Activated CD8-positive, alpha-beta memory T cell treated with anti-CD3 and anti-CD28 coated beads for 4 hours (primary cell): Measurements from ENCODE around the gene ECM1.

ENCODE experiments used
- DNase-seq, 2 donors: peaks; one replicate each; pipeline ENCODE4 v3.0.0-alpha.2; 2020; ENCODE audit warnings: low read depth in 2 of 2

Gene ECM1

DNA sequence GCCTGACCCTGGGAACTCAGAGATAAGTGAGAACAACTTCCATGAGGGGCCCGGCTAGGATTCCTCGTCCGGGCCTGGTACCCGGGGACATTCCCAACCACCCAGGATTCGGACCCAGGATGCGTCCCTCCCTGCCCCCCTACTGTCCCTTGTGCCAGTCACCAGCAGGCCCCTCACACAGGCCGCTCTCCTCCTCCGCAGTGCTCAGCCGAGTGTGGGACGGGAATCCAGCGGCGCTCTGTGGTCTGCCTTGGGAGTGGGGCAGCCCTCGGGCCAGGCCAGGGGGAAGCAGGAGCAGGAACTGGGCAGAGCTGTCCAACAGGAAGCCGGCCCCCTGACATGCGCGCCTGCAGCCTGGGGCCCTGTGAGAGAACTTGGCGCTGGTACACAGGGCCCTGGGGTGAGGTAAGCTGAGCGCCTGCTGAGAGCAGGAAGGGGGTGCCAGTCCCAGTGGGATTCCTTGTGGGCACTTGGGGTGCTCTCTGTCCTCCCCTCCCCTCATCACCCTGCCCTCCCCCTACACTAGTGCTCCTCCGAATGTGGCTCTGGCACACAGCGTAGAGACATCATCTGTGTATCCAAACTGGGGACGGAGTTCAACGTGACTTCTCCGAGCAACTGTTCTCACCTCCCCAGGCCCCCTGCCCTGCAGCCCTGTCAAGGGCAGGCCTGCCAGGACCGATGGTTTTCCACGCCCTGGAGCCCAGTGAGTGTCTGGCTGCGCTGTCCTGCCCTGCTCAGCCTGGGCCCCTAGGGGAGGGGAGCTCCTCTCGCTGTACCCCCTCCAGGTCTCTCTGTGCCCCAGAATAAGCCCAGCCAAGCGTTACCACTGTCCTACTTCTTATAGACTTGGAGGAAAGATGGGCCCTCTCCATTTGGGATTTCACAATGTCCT is 51.1 kb downstream of the ECM1 start:
- no peak for DNase-seq

DNA sequence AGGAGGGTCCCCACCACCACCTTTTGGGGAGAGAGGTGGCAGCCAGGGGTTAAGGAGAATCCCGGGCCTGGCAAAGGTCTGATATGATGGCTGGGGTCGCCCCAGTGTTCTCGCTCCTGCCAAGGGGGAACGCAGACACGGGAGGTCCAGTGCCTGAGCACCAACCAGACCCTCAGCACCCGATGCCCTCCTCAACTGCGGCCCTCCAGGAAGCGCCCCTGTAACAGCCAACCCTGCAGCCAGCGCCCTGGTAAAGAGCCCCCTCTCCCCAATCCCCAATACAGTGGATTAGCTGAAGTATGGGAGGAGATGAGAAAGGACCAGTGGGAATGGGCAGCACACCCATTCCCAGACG is 51.7 kb downstream of the ECM1 start:
- DNase-seq = no peak

DNA sequence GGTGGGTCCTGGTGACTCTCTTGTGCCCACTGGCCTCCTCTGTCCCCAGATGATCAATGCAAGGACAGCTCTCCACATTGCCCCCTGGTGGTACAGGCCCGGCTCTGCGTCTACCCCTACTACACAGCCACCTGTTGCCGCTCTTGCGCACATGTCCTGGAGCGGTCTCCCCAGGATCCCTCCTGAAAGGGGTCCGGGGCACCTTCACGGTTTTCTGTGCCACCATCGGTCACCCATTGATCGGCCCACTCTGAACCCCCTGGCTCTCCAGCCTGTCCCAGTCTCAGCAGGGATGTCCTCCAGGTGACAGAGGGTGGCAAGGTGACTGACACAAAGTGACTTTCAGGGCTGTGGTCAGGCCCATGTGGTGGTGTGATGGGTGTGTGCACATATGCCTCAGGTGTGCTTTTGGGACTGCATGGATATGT is 52.1 kb downstream of the ECM1 start:
- peak in 1 of 2 donors; percentile 58 for DNase-seq

DNA sequence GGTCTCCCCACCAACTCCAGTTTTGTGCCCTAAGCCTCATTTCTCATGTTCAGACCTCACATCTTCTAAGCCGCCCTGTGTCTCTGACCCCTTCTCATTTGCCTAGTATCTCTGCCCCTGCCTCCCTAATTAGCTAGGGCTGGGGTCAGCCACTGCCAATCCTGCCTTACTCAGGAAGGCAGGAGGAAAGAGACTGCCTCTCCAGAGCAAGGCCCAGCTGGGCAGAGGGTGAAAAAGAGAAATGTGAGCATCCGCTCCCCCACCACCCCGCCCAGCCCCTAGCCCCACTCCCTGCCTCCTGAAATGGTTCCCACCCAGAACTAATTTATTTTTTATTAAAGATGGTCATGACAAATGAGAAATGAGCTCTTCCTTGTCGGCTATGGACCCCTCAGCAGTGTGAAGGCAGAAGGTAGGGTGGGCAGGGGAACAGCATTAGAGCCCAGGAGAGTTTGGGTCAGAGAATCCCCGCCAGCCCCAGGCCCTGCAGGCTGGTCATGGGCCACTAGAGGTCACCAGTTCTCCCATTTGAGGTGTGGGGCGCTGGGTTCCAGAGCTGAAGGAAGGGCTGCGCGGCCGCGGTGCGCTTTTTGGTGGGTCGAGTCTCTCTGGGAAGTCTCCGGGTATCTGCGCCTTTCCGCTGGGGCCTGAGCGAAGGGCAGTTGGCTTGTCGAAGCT is 52.8 kb downstream of the ECM1 start:
- peak; percentile 70 for DNase-seq

DNA sequence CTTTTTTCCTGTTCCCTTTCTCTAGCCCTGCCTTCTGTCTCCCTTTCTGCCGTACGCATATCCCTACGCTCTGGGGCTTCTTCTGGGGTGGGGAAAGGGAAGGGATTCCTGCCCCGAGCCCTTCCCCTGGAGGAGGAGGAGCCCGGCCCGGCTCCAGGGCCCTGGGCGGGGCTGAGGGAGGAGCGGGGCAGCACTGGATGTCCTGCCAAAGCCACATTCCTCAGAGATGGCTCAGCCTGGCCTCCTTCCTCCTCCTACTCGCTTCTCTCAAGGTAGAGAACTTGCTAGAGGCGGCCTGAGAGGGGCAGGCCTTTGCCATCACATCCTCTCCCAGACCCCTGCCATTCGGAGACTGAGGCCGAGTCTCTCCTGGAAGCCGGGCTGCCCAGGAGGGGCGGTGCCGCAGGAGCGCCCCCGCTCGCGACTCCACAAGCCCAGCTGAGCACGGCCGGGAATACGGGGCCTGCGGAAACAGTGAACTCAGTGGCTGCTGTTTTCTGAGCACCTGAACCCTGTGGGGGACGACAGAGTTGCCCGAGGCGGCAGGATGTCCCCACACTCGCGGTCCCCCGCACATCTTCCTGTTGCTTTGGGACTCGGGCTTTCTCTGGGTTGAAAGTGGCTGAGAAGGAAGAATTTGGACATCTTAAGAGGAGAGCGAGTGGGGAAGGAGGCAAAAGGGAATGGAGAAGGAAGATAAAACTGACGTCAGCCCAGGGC is 53.5 kb downstream of the ECM1 start:
- no peak for DNase-seq

DNA sequence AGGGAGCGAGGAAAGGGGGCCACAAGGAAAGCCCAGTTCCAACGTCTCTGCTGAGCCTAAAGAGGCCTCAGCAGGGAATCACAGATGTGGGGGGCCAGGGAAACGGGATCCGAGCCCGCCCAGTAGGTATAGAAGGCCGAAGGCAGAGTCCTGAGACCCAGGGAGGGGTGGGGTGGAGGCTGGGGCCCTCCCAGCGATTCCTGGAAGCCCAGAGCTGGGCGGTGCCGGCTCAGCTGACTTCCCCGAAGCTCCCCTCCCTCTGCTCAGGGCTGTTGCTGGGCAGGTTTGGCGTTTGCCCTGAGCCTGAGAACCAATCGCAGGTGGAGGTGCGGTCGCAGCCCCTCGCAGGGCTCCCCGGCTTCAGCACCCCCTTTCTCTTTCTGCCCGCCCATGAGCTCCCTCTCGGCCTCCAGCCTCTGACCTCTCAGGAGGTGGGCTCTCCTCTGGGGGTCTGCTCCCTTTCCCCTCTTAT is 54.1 kb downstream of the ECM1 start:
- peak; percentile 67 to 83 for DNase-seq

DNA sequence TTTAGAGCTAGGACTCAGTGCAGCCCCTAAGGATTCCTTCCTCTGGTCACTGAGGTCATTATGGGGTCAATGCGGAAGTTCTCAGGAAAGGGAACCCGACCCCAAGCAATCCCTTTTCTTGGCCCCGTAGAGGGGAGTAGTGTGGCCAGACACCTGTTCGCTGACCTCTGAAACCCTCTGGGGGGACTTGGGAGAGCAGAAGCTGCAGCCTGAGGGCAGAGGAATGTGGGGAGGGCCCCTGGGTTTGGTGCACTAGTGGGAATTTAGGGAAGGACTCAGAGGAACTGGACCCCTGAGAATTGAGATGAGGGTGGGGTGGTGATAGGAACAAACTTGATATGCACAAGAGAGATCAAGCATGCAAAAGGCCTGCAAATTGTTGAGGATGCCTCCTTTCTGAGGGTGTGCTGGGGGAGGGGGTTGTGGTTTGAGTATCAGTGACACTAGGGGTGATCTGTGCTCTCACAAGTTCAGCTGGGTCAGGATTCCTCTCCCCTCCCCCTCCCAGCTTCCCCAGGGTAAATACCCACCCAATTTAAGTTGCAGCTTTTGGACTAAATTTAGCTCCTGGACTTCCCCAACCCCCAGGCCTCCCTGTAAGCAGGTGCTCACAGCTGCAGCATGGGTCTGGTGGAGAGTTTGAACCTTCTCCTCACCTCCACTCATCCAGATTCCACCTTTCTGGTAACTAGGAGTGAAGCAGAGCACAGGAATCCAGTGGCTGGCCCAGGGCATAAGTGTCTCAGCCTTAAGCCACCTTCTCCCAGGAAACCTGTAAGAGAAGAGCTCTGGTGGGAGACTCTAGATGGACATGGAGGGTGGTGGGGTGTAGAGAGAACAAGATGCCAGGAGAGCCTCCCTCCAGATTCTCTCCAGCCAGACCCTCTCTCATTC is 54.8 kb downstream of the ECM1 start:
- DNase-seq = peak; percentile 43 to 66
